ENCODE data around the gene MRPS17.

GRCh38 chr7:55992346-55992745 is 40.7 kb downstream of the MRPS17 start:
- no peak for TF ChIP-seq CTCF (IDR thresholded peaks at IDR 0.05 in 4 of 5, conservative IDR thresholded peaks at IDR 0.05 in 1 of 5)
- TF ChIP-seq POLR2A (IDR thresholded peaks at IDR 0.05): no peak
